HepG2 (cell line): ENCODE data around the gene USP35. TPM values are rescaled to one million over a fixed set of nuclear protein-coding genes. Genes with fewer than 3 reads are reported as not detected.
A peak's percentile ranks its signal among the peaks of the same experiment; 100 is the strongest.

Experiments
- FOXP1 ChIP-seq, 2 experiments: fragments of 450-650 bp in 1 of 2; IDR thresholded peaks; 2 replicates each; pipeline ENCODE4 v1.6.1; 2017 to 2018; ENCODE audit warnings: antibody characterized with exemption in 1 of 2
- KMT2A ChIP-seq: sonication (generic); formaldehyde crosslinking; IDR thresholded peaks from 2 replicates; pipeline ENCODE4 v1.4.0; 2020; ENCODE audit warnings: missing genetic modification reagents
- LCORL ChIP-seq, 2 experiments: fragments of 450-650 bp in 1 of 2; sonication (generic) in 1 of 2; formaldehyde crosslinking in 1 of 2; IDR thresholded peaks; 2 replicates each; pipeline versions ENCODE4 v1.5.0 to v1.6.1; 2017 to 2020; ENCODE audit warnings: antibody characterized with exemption in 1 of 2, missing genetic modification reagents in 1 of 2
- NFKBIZ ChIP-seq: IDR thresholded peaks from 2 replicates; pipeline ENCODE4 v1.6.1; 2018; ENCODE audit warnings: missing genetic modification reagents, missing compliant biosample characterization
- SMYD3 ChIP-seq: sonication (generic); formaldehyde crosslinking; IDR thresholded peaks from 2 replicates; pipeline ENCODE4 v1.8.1; 2023; ENCODE audit warnings: mild to moderate bottlenecking, missing genetic modification reagents
- ZKSCAN8 ChIP-seq: IDR thresholded peaks from 2 replicates; pipeline ENCODE4 v1.6.1; 2016; ENCODE audit warnings: borderline replicate concordance, missing genetic modification reagents, missing compliant biosample characterization
- ZNF225 ChIP-seq: sonication (generic); formaldehyde crosslinking; IDR thresholded peaks from 2 replicates; pipeline ENCODE4 v1.4.0; 2020; ENCODE audit warnings: mild to moderate bottlenecking, missing genetic modification reagents
- ZNF256 ChIP-seq: sonication (generic); formaldehyde crosslinking; conservative IDR thresholded peaks from 2 replicates; pipeline ENCODE4 v1.4.0; 2020; ENCODE audit warnings: missing genetic modification reagents
- ZNF383 ChIP-seq: sonication (generic); formaldehyde crosslinking; IDR thresholded peaks from 2 replicates; pipeline ENCODE4 v1.4.0; 2020; ENCODE audit warnings: missing genetic modification reagents, mild to moderate bottlenecking, borderline replicate concordance
- polyA plus RNA-seq, 8 experiments: library from polyadenylated mRNA; depleted of rRNA in 3 of 8; stranded (reverse) in 7 of 8; unstranded in 1 of 8; fragments of >200 nt; fragmentation: Illumina TruSeq in 4 of 8; extraction: Trizol in 4 of 8; gene quantifications; 2 replicates each; pipeline versions ENCODE4 v1.2.1 to v1.2.3, GENCODE V29; 2011 to 2016; ENCODE audit warnings: low read depth in 4 of 8, missing spikeins in 1 of 8, mixed read lengths in 1 of 8; ENCODE audit not compliant: insufficient read depth in 1 of 8
- total RNA-seq, 5 experiments: library from RNA; depleted of rRNA; stranded (reverse); fragments of >200 nt; fragmentation: Illumina TruSeq; extraction: Trizol; gene quantifications; 2 replicates each; pipeline ENCODE4 v1.2.3, GENCODE V29; 2016; ENCODE audit warnings: low read depth in 1 of 5
- TF ChIP-seq, protein P1 (sequence below): sonication (generic); formaldehyde crosslinking; conservative IDR thresholded peaks from 2 replicates; pipeline ENCODE4 v1.8.0; 2022; ENCODE audit warnings: mild to moderate bottlenecking, moderate library complexity, missing genetic modification reagents
- TF ChIP-seq, protein P2 (sequence below), 2 experiments: sonication (generic) in 1 of 2; formaldehyde crosslinking in 1 of 2; IDR thresholded peaks; 2 replicates each; pipeline versions ENCODE4 v1.4.0 to v1.6.1; 2016 to 2020; ENCODE audit warnings: borderline replicate concordance in 1 of 2, low read depth in 1 of 2, mild to moderate bottlenecking in 1 of 2, missing genetic modification reagents in 1 of 2
- TF ChIP-seq, protein P3 (sequence below): IDR thresholded peaks from 2 replicates; pipeline ENCODE4 v1.6.1; 2016; ENCODE audit warnings: mild to moderate bottlenecking, missing biosample characterization, missing genetic modification reagents

Gene USP35
- total and polyA plus RNA-seq, 2 of the 13 experiments (the other 11 are each of a cell fraction or from before 2014, with no cell fraction given), result 4.6 to 7.7 TPM

DNA sequence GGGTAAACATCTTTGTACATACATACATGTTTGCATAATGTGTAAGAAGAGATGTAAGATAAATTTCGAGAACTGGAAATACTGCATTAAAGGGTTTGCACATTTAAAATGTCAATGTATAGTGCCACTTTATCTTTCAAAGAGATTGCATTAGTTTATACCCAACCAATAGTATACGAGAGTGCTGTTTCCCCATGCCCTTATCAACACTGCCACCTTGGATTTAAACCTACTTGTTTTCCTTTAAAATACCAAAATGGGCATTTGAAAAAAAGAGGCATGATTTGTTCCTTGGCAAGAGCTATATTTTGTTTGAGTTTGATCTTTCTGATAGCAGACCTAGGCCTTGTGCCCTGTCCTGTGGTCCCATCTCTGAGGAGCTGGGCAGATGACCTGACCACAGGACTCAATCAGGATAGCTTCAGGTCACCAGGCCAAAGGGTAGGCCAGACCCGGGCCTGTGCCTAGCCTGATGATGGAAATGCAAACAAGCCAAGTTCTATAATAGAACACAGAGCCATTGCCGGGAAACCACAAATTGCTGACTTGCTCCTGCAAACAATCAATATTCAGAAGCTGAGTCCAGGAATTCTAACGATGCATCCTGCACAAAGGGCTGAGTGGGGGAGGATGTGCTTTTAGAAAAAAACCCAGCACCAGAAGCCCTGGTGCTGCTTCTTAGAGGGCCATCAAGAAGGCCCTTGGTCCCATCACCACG, 32.4 kb upstream of the USP35 start (continued):
- TF ChIP-seq, protein P1, sequence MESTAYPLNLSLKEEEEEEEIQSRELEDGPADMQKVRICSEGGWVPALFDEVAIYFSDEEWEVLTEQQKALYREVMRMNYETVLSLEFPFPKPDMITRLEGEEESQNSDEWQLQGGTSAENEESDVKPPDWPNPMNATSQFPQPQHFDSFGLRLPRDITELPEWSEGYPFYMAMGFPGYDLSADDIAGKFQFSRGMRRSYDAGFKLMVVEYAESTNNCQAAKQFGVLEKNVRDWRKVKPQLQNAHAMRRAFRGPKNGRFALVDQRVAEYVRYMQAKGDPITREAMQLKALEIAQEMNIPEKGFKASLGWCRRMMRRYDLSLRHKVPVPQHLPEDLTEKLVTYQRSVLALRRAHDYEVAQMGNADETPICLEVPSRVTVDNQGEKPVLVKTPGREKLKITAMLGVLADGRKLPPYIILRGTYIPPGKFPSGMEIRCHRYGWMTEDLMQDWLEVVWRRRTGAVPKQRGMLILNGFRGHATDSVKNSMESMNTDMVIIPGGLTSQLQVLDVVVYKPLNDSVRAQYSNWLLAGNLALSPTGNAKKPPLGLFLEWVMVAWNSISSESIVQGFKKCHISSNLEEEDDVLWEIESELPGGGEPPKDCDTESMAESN (CRISPR knock-in tag), result peak; percentile 66
- TF ChIP-seq, protein P2, sequence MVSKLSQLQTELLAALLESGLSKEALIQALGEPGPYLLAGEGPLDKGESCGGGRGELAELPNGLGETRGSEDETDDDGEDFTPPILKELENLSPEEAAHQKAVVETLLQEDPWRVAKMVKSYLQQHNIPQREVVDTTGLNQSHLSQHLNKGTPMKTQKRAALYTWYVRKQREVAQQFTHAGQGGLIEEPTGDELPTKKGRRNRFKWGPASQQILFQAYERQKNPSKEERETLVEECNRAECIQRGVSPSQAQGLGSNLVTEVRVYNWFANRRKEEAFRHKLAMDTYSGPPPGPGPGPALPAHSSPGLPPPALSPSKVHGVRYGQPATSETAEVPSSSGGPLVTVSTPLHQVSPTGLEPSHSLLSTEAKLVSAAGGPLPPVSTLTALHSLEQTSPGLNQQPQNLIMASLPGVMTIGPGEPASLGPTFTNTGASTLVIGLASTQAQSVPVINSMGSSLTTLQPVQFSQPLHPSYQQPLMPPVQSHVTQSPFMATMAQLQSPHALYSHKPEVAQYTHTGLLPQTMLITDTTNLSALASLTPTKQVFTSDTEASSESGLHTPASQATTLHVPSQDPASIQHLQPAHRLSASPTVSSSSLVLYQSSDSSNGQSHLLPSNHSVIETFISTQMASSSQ (IDR thresholded peaks at IDR 0.05; ENCODE audit: low read depth), result peak; percentile 63; the same call in 1 of the 2 replicates
- TF ChIP-seq, protein P2 (CRISPR knock-in tag; IDR thresholded peaks at IDR 0.05; ENCODE audit: borderline replicate concordance), result peak; percentile 80; the same call in 1 of the 2 replicates
- TF ChIP-seq ZNF225 (CRISPR knock-in tag) (no peak), KMT2A (CRISPR knock-in tag) (no peak), SMYD3 (CRISPR knock-in tag) (no peak; the same call in 1 of the 2 replicates), FOXP1 (IDR thresholded peaks at IDR 0.05) (no peak), FOXP1 (CRISPR knock-in tag; IDR thresholded peaks at IDR 0.05) (peak; percentile 90), ZNF383 (no peak), NFKBIZ (peak; percentile 96), ZNF256 (no peak), ZKSCAN8 (CRISPR knock-in tag) (peak; percentile 94), LCORL (IDR thresholded peaks at IDR 0.05) (peak; percentile 25; the same call in 1 of the 2 replicates), LCORL (CRISPR knock-in tag; IDR thresholded peaks at IDR 0.05) (peak; percentile 85)
- TF ChIP-seq, protein P3, sequence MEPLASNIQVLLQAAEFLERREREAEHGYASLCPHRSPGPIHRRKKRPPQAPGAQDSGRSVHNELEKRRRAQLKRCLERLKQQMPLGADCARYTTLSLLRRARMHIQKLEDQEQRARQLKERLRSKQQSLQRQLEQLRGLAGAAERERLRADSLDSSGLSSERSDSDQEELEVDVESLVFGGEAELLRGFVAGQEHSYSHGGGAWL, result 0 out of 2 replicates have a peak, but pooled peaks have one; percentile 19
